ENCODE measurements around the gene RAB22A. TPM values are rescaled to one million over a fixed set of nuclear protein-coding genes. Genes with fewer than 3 reads are reported as not detected.

RAB22A gene
- total RNA-seq, 2 donors from 2014 or later, result 8.4 to 11.6 TPM

- no peak for TF ChIP-seq CTCF (conservative IDR thresholded peaks at IDR 0.05)
- no peaks in the 10 kb centered on the region for H3K4me1 ChIP-seq (ENCODE audit: control insufficient read depth, insufficient read depth, low read length)
- H3K4me1 Mint-ChIP-seq, result no peaks in the 10 kb centered on the region
- no peak overlapping the region for H3K4me3 ChIP-seq (ENCODE audit: low read length)
- H3K27me3 ChIP-seq (ENCODE audit: control insufficient read depth, insufficient read depth, low read length, poor library complexity, severe bottlenecking), result no peaks in the 10 kb centered on the region
- H3K9me3 ChIP-seq (ENCODE audit: control insufficient read depth, low read length), result no peaks in the 10 kb centered on the region
- peaks cover 31% of the 10 kb centered on the region for H3K36me3 Mint-ChIP-seq (ENCODE audit: low read depth)
- no peaks in the 10 kb centered on the region for H3K27me3 Mint-ChIP-seq (ENCODE audit: insufficient read depth)
- no peak for DNase-seq
- H3K27ac ChIP-seq (ENCODE audit: low read depth, low read length), result no peak overlapping the region
- WGBS, 2 experiments (ENCODE audit: insufficient coverage in 1 of 2, insufficient read length in 1 of 2), result 50 to 64% methylated on average over 2 to 3 of the region's 3 CpGs
- no peaks in the 10 kb centered on the region for H3K9me3 Mint-ChIP-seq
- no peak overlapping the region for H3K27ac Mint-ChIP-seq
- no peak overlapping the region for H3K4me3 Mint-ChIP-seq
- peaks cover 21% of the 10 kb centered on the region for H3K36me3 ChIP-seq (ENCODE audit: control insufficient read depth, insufficient read depth, low read length)
- no peak overlapping the region for H3K9ac ChIP-seq (ENCODE audit: extremely low read depth, low read length, poor library complexity, severe bottlenecking)
Observed at GRCh38 chr20:58287638-58288037, 21.9 kb upstream of the RAB22A start.

- H3K4me3 ChIP-seq (ENCODE audit: low read length), result no peak overlapping the region
- no peaks in the 10 kb centered on the region for H3K9me3 ChIP-seq (ENCODE audit: control insufficient read depth, low read length)
- no peak for DNase-seq
- H3K36me3 ChIP-seq (ENCODE audit: control insufficient read depth, insufficient read depth, low read length), result peaks cover 21% of the 10 kb centered on the region
- Mint-ChIP-seq H3K36me3 (ENCODE audit: low read depth) (peaks cover 31% of the 10 kb centered on the region), H3K27me3 (ENCODE audit: insufficient read depth) (no peaks in the 10 kb centered on the region), H3K4me1 (no peaks in the 10 kb centered on the region), H3K27ac (no peak overlapping the region), H3K4me3 (no peak overlapping the region), H3K9me3 (no peaks in the 10 kb centered on the region)
- no peak overlapping the region for H3K27ac ChIP-seq (ENCODE audit: low read depth, low read length)
- no peak overlapping the region for H3K9ac ChIP-seq (ENCODE audit: extremely low read depth, low read length, poor library complexity, severe bottlenecking)
- H3K4me1 ChIP-seq (ENCODE audit: control insufficient read depth, insufficient read depth, low read length), result no peaks in the 10 kb centered on the region
- WGBS, 2 experiments (ENCODE audit: insufficient coverage in 1 of 2, insufficient read length in 1 of 2), result 100% methylated on average over 2 of the region's 2 CpGs; no CpG with 5 or more reads in 1 of the 2 experiments
- no peak for TF ChIP-seq CTCF (conservative IDR thresholded peaks at IDR 0.05)
- H3K27me3 ChIP-seq (ENCODE audit: control insufficient read depth, insufficient read depth, low read length, poor library complexity, severe bottlenecking), result no peaks in the 10 kb centered on the region
Observed at GRCh38 chr20:58289143-58289542, 20.4 kb upstream of the RAB22A start.

GRCh38 chr20:58293453-58293852, 16.1 kb upstream of the RAB22A start:
- Histone ChIP-seq H3K9ac (ENCODE audit: extremely low read depth, low read length, poor library complexity, severe bottlenecking) (no peak overlapping the region), H3K4me3 (ENCODE audit: low read length) (no peak overlapping the region), H3K36me3 (ENCODE audit: control insufficient read depth, insufficient read depth, low read length) (peaks cover 2% of the 10 kb centered on the region), H3K27me3 (ENCODE audit: control insufficient read depth, insufficient read depth, low read length, poor library complexity, severe bottlenecking) (no peaks in the 10 kb centered on the region), H3K9me3 (ENCODE audit: control insufficient read depth, low read length) (no peaks in the 10 kb centered on the region), H3K4me1 (ENCODE audit: control insufficient read depth, insufficient read depth, low read length) (no peaks in the 10 kb centered on the region), H3K27ac (ENCODE audit: low read depth, low read length) (no peak overlapping the region)
- peak overlapping the region; percentile 16 for H3K27ac Mint-ChIP-seq
- H3K4me1 Mint-ChIP-seq, result peaks cover 11% of the 10 kb centered on the region
- H3K27me3 Mint-ChIP-seq (ENCODE audit: insufficient read depth), result no peaks in the 10 kb centered on the region
- H3K36me3 Mint-ChIP-seq (ENCODE audit: low read depth), result peaks cover 16% of the 10 kb centered on the region
- no peaks in the 10 kb centered on the region for H3K9me3 Mint-ChIP-seq
- no peak for TF ChIP-seq CTCF (conservative IDR thresholded peaks at IDR 0.05)
- no peak overlapping the region for H3K4me3 Mint-ChIP-seq
- 88 to 95% methylated on average over 2 of the region's 2 CpGs for WGBS, 2 experiments (ENCODE audit: insufficient coverage in 1 of 2, insufficient read length in 1 of 2)
- peak; percentile 72 for DNase-seq

All from endodermal cell (in vitro differentiated cells).